Glomerular endothelial cell (primary cell): ENCODE results near the gene LRMDA. TPM values are rescaled to one million over a fixed set of nuclear protein-coding genes. Genes with fewer than 3 reads are reported as not detected.

Source experiments
- DNase-seq: peaks from one replicate; pipeline ENCODE4 v3.0.0-alpha.2; 2011; ENCODE audit warnings: low read depth, low spot score; ENCODE audit errors: extremely low read depth
- total RNA-seq: library from RNA; depleted of rRNA; stranded (reverse); fragments of >200 nt; gene quantifications from 2 replicates; pipeline ENCODE4 v1.2.3, GENCODE V29; 2015

The LRMDA gene
- total RNA-seq, 1 donor from 2014 or later = 25.7 TPM

DNA sequence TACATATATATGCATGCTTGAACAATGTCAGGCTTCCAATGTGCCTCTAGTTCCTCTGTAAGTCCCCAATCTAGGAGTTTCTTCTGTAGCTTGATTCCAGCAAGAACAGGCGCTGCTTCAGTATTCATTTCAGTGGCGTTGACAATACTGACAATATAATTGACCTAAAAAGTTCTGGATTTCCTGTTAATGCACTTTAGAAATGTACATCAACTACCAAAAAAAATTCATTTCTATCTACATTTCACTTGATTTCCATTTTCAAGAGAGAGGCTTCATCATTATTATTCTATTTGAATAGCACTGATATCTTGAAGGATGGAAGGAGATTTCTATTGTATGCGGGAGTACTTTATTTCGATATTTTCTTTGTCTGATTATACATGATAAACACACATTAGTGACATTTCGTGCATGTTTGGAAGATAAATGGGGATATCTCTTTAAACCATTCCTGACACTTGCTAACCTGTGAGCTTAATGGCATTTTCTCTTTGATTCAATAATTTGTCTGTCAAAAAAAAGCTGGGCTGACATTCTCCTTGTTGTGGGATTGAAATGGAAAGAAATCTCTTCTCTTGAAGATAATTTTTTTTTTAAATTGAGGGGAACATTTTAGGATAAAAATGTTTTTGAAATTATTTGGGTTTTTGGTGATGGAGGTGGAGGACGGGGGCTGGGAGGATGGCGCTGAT lies 568.2 kb downstream of the LRMDA start:
- DNase-seq = no peak

DNA sequence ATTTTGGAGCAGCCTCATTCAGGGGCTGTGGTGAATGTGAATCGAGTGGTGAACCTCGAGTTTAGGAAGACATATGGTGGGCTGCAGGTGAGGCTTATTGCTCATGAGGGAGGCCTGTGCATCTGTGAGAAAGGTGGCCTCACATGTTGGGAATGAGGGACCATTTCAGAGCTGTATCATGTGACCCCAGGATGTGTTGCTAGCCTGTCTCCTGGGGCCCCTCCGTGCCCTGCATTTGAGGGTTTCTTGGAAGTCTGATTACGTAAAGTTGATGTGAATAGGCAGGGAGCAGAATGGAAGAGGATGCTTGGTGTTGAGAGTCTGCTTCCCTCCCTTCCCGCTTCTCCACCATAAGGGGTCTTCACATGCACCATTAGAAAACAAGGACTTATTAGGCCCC lies 569.1 kb downstream of the LRMDA start:
- DNase-seq = no peak

DNA sequence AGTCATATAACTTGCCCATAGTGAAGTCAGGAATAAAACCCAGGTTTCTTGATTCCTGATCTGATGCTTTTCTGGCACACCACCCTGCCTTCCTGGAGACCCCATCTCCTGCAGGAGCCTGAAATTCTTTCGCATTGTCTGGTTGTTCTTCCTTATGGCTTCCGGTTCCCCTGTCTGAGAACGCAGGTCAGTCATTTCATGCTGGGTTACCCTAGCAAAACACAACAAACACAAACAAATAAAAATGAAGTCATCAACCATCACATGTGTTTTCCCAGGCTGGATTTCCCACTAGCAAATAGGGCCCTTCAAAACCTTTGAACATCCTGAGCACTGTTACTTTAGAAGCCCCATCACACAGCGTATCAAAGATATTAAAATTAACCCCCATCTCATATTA lies 569.6 kb downstream of the LRMDA start:
- no peak for DNase-seq

DNA sequence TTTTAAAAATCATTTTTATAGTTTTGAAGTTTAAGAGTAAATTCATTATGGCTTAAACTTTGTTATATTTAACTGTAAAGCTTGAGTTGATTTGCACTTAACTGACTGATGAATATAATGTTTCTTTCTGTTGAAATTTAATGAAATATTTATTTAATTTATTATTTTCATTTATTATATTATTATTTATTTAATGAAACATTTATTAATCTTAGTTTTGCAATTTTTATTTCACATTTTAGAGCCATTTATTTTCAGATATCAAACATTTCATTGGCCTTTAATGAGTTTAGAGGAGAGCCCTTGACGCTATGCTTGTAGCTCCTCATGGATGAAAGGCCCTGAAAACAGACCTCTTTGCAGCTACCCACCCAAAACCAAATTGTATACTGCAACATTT lies 570.0 kb downstream of the LRMDA start:
- DNase-seq = no peak

DNA sequence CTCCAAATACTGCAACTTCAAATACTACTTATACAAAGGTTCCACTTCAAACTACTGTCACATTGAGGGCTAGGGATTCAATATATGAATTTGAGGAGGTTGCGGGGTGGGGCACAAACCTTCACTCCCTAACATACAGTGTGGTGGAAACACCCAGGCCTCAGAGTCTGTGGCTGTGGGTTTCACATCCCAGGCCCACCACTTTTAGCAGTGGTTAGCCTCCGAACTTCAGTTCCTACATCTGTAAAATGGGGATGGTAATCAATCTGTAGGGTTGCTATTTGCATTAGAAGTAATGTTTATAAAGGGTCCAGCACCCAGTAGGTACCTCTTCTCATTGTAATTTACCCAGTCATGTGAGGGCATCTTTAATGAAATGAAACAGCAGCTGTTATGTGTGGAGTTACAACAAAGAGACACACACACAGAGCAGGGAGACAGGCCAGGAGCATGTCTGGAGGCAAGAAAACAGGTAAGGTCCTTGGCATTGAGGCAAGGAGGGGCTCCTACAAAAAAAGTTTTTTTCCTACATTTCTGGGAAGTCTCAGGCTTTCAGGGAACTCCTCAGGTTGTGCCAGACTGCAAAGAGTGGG lies 570.9 kb downstream of the LRMDA start:
- no peak for DNase-seq

DNA sequence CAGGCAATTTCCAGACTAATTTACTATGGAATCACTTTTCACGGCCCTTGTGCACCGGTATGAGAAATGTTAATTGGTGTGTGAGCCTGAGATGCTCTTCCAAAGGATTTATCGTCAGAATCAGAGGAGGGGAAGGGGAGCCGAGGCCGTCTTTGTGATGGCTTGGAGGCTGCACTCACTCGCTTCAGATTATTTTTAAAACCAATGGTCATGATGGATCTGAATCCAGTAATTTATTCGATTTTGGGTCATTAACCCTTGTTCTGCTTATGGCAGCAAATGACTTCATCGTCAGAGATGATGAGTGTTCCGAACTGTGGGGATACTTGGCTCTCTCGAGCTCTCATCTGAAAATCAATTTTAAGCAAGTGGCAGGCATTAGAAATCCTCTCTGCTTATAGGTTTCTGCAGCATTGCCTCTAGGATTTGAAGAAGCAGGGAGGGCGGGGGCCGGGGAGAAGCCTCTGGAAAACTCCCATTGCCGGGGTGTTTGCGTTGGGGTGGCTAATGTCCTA lies 576.3 kb downstream of the LRMDA start:
- DNase-seq = no peak

DNA sequence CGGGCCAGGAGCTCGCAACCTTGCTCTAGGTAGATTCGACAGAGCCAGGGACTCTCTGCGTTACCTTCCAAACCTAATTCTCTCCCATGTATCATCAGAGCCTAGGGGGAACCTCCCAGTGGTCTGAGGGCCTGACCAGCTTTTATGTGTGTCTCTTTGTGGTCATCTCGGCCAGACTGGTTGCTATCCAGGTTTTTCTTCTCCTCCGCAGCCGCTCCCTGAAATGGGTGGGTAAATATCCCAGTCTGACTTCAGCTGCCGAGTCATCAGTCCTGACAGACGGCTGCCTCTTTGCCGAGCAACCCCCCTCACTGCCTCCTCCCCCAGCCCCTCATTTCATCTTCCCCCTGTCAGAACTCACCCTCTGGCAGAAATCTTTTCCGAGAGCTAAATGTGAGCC lies 578.1 kb downstream of the LRMDA start:
- DNase-seq = no peak

DNA sequence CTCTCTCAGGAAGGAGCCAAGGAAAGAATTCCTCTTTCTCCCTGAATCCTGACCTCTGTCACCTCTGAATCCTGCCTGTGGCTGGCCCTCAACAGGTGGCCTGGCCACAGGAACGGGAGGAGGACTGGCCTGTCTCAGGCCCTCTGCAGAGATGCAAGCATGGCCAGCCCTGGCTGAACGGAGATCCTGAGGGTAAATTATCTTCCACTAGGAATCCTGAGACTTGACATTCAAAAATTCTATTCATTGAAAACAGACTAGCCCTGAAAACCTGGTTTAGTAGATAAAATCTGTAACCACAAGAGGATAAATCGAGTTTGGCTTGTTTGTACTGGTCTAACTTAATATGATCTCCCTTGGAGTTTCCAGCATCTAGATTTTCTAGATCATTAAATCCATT lies 579.3 kb downstream of the LRMDA start:
- no peak for DNase-seq

DNA sequence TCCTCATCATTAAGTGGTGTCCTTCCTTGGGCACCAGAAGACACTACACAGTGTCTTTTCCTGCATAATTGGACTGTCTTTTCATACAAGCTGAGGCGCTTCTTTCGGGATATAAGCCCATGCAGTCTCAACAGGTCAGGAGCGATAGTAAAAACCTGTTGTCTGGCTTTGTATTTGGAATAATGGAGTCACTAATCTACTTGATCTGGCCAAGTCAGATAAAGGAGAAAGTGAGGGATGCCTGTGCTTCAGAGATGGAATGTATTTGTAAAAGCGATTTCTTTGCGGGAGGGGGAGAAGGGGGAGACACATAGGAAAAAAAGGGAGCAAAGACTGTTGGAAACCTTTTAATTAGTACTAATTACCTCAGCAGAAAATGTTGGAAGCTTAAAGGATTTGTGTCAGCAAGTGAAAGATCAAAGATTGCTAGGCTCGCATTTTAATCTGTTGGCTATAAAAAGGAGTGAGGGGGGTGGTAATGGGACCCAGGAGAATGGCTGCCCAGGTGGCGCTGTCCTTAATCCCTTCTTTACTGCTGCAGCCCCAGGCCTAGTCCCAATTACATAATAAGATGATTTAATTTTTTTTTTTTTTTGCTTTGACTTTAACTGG lies 581.4 kb downstream of the LRMDA start:
- DNase-seq = no peak

DNA sequence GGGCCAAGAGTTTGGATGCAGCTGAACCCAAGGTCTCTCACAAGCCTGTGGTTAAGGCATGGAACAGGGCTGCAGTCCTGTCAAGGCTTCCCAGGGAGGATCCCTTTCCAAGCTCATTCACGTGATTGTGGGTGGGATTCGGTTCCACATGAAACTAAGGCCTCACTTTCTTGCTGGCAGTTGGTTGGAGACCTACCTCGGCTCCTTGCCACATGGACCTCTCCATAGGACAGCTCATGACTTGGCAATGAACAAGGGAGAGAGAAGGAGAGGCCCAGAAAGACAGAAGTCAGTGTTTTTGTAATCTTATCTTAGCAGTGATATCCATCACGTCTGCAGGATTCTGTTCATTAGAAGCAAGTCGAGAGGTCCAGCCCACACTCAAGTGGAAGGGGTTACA lies 583.8 kb downstream of the LRMDA start:
- no peak for DNase-seq

DNA sequence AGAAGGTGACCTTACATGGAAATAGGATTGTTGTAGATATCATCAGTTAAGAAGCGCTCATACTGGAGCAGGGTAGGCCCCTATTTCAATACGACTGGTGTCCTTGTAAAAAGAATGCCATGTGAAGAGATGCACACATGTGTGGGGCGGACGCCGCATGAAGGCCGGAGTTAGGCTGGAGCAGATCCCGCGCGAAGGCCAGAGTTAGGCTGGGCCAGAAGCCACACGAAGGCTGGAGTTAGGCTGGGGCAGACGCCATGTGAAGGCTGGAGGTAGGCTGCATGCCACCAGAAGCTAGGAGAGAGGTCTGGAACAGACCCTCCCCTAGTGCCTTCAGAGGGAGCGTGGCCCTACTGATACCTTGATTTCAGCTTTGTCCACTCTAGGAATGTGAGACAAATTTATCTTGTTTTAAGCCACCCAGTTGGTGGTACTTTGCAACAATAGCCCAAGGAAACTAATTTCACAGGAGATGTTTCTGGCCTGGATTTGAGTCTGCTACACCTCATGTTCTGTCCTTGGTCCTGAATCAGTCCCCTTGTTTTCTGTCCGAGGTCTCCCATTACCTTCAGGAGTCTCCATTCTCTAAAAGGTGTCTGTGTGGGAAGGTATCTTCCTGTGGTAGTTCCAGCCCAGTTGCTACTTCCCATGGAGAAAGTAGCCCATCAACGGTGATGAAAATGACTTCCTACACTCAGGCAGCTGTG lies 585.8 kb downstream of the LRMDA start:
- DNase-seq = no peak

DNA sequence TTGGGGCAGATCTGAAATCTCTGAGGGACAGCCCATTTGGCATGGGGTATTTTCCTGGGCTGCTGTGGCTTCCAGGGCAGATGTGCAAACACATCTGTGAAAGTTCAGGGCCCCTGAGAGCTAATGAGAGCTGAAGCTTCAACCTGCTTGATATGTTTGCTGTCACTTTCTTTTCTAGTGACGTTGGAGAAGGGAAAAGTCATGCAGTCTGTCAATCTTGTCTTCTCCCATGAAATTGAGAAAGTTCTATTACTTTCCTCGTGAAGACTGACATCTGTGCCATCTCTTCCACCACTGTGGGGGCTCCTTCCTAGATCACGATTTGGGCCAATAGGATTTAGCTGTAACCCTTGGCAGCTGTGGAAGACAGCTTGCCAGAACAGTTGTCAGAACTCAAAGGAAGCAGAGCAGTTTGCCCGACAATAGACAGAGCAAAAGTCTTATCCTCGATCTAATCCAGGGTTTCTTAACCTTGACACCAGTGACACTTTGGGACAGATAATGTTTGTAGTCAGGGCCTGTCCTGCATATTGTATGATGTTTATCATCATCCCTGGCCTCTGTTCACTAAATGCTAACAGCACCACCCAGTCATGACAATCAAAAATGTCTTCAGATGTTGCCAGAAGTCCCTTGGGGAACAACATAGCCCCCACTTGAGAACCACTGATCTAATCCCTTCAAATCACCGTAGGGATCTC lies 586.5 kb downstream of the LRMDA start:
- DNase-seq = no peak

DNA sequence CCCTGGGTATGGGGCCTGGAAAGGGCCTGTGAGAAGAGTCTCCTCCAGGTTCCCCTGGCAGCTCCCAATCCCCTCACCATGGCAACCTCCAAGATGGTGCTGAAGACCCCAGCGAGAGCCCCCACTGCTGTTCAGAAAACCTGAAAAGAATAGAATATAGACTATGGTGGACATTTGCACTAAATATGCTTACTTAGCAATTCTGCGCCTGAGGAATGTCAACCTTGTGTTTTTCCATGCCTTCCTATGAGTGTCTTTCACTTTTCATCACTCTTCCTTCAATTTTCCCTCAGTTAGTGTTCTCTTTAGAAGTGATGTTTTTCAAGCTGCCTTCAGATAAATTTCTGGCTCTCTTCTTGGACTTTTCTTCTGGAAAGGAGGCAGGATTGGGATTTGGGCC lies 589.2 kb downstream of the LRMDA start:
- no peak for DNase-seq

DNA sequence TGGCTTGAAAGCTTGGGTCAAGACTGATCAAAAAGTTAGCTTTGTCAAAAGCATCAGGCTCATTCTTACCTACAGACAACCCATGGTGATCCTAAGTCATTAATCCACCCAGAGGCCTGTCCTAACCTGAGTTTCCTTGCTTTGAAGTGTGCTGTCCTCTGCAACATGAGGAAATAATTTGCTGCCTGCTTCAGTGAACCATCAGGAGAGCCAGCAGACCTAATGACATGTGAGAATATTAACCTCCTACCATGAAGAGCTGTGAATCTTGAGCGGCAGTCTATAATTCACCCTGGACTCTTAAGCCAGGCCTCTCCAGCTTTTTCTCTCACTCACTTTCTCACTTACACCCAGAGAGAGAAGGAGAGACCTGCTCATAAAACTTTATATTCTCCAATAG lies 590.0 kb downstream of the LRMDA start:
- DNase-seq = no peak

DNA sequence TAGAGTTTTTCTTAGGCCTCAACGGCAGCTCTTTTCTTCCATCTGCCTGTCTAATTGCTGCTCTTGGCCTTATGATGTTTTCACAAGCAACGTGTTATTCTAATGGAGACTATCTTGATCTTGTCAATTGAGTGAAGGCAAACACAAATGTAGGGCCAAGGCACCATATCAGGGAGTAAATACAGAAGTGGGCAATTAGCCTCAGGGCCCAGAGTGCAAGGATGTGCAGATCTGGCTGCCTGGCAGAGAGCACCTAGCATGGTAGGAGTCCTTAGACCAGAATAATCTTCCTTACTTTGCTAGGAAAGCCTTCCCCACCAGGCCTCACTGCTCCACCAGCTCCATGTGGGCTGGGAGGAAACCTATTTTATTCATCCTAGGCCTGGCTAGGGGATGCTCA lies 590.9 kb downstream of the LRMDA start:
- no peak for DNase-seq

DNA sequence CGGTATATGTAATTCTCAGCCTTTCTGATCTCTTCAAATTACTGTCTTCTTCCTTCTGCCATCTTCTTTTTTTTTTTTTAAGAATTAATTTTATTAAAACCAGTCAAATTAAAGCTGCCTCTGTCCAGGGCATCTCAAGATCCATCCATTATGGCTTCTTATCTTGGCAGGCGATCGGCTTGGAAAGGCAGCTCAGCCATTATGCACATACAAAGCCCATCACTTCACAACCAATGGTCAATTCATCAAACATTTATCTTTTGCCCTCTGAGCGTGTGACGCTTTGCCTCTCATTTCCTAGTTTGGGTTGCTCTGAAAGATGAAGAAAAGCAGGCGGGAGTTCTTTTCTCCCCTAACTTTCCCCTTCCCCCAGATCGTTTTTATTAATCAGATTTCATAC lies 591.6 kb downstream of the LRMDA start:
- no peak for DNase-seq

DNA sequence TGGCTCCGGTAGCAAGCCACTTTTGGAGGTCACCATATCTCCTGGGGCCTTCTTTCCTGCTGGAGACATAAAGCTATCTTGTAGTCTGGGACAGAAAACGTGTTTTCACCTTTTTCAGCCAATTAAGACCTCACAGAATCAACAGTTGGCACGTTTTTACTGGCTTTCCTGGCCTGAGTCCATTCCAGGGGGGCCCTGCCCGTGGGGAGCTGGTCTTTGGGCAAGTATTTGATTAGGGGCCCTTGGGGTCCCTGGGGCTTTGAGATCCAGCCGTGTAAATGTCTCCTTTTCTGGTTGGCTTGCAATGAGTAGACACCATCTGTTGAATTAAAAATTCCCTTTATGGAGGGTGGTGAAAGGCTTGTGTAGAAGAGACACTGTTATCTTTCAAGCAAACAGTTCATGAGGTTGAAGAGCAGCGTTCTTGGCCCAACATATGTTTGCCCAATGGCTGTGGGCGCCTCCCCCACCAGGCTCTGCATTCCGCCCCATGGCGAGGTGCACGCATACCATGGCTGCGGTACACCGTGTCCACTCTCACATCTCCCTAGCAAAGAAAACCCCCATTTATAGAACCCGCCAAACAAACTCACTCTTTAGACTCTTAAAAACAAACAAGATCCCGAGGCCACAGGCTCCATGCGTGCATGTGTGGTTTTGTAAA lies 593.2 kb downstream of the LRMDA start:
- DNase-seq = no peak

DNA sequence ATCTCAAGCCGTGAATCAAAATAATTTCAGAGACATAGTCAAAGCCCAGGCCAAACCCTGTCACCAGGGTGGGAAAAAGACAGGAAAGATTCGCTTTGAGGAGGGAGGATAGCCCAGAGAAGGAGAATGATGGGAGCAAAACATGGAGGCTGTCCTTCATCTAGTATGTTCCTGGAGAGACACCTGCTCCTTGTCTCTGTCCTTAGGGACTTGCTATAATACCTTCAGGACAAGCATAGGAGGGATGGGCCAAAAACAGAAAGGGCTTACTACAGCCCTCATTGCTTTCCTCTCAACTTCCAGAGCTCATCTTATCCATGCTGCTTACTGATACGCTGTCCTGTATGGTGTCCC lies 593.7 kb downstream of the LRMDA start:
- no peak for DNase-seq

DNA sequence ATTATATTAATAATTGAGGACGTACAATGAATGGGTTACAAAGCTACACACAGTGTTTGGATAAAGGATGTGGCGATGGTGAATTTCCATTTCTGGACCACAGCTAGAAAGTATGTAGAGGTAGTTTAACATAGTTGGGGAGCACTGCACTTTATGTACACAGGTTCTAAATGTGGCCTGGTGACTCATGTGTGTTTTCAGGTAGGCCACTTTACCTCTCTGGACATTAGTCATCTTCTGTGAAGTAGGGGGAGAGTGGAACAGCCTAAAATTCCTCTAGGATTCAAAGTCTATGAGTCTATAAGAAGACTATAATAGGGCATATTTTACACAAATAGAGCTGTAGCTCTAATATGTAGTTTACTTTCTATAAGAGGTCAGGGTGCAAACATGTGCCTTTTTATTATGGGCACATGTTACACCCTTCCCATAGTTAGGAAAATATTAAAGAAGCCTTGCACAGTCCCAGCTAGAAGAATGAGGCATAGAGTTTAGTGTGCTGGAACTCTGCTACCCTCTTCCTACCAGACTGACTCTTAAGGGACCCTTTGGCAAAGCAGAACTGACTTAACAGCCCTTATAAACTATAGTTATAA lies 594.9 kb downstream of the LRMDA start:
- no peak for DNase-seq

DNA sequence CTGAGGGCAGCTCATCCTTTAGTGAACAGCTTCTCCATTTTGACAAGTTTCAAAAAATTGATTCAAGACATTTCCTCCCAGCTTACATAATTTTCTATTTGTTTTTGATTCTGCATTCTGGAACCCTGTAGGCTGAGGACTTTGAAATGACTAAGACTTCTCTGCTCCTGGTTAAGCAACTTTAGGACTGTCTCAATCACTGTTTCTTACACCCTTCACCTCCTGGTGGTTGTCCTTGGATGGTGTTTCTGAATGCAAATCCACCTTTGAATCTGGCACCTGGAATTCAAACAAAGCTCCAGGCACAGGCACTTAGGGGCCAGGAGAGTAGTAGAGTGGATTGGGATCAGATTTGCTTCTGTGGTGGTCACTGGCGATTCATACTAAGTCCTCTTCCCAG lies 595.5 kb downstream of the LRMDA start:
- DNase-seq = no peak
